ENCODE data around the gene MAD1L1.

The MAD1L1 gene

GRCh38 chr7:2140216-2141020 lies 92.3 kb downstream of the MAD1L1 start:
- no peak for DNase-seq (ENCODE audit: low read depth)

- no peak for DNase-seq (ENCODE audit: low read depth)
Measured at GRCh38 chr7:2139004-2139699, 93.6 kb downstream of the MAD1L1 start.

GRCh38 chr7:2138146-2138765 lies 94.5 kb downstream of the MAD1L1 start:
- no peak for DNase-seq (ENCODE audit: low read depth)

- no peak for DNase-seq (ENCODE audit: low read depth)
Measured at GRCh38 chr7:2134740-2135139, 98.0 kb downstream of the MAD1L1 start.

GRCh38 chr7:2132243-2132642 lies 100.5 kb downstream of the MAD1L1 start:
- DNase-seq (ENCODE audit: low read depth), result no peak

- no peak for DNase-seq (ENCODE audit: low read depth)
Measured at GRCh38 chr7:2131800-2132199, 100.9 kb downstream of the MAD1L1 start.

GRCh38 chr7:2131341-2131740 lies 101.4 kb downstream of the MAD1L1 start:
- DNase-seq (ENCODE audit: low read depth), result no peak

GRCh38 chr7:2130096-2130375 lies 102.7 kb downstream of the MAD1L1 start:
- no peak for DNase-seq (ENCODE audit: low read depth)

GRCh38 chr7:2129323-2130095 lies 103.2 kb downstream of the MAD1L1 start:
- DNase-seq (ENCODE audit: low read depth), result no peak

GRCh38 chr7:2128601-2129322 lies 104.0 kb downstream of the MAD1L1 start:
- DNase-seq (ENCODE audit: low read depth), result no peak

GRCh38 chr7:2126621-2127020 lies 106.1 kb downstream of the MAD1L1 start:
- no peak for DNase-seq (ENCODE audit: low read depth)

GRCh38 chr7:2125931-2126330 lies 106.8 kb downstream of the MAD1L1 start:
- no peak for DNase-seq (ENCODE audit: low read depth)

GRCh38 chr7:2124604-2125345 lies 108.0 kb downstream of the MAD1L1 start:
- DNase-seq (ENCODE audit: low read depth), result no peak

GRCh38 chr7:2123916-2124315 lies 108.8 kb downstream of the MAD1L1 start:
- DNase-seq (ENCODE audit: low read depth), result no peak

GRCh38 chr7:2123360-2123759 lies 109.4 kb downstream of the MAD1L1 start:
- DNase-seq (ENCODE audit: low read depth), result no peak

- no peak for DNase-seq (ENCODE audit: low read depth)
Measured at GRCh38 chr7:2122651-2123050, 110.1 kb downstream of the MAD1L1 start.

- no peak for DNase-seq (ENCODE audit: low read depth)
Measured at GRCh38 chr7:2120841-2121830, 111.6 kb downstream of the MAD1L1 start.

GRCh38 chr7:2120251-2120660 lies 112.5 kb downstream of the MAD1L1 start:
- no peak for DNase-seq (ENCODE audit: low read depth)

GRCh38 chr7:2118630-2119190 lies 114.0 kb downstream of the MAD1L1 start:
- DNase-seq (ENCODE audit: low read depth), result no peak

GRCh38 chr7:2118056-2118455 lies 114.7 kb downstream of the MAD1L1 start:
- DNase-seq (ENCODE audit: low read depth), result no peak

All from T-helper 22 cell (primary cell).